ENCODE measurements around the gene DUSP1. TPM values are rescaled to one million over a fixed set of nuclear protein-coding genes. Genes with fewer than 3 reads are reported as not detected.

Gene DUSP1
- total RNA-seq, 2 donors from 2014 or later = 9.2 to 11.0 TPM

DNA sequence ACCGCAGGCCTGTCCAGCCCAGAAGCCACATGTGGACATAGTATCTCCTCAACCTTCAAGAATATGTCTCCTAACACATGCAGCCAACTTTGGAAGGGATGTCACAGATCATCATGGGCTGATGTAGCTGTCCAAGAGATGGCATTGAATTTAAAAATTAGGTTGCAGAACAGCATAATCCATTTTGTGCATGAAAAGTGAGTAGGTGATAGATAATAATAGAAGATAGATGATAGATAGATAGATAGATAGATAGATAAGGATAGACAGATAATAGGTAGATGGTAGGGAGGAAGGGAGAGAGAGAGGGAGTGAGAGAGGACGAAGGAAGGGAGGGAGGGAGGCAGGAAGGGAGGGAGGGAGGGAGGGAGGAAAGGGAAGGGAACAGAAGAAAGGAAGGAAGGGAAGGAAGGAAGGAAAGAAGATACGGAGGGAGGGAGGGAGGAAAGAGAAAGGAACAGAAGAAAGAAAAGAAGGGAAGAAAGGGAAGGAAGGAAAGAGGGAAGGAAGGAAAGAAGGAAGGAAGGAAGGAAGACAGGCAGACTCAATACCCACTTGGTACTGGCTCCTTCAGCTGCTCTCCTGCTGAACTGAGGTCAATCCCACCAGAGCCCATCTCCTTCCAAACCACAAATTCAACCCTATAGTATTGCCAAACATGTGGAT is 34.2 kb upstream of the DUSP1 start:
- H3K4me1 Mint-ChIP-seq = peaks cover 6% of the 10 kb centered on the region

GRCh38 chr5:172802567-172803176 is 31.7 kb upstream of the DUSP1 start:
- Mint-ChIP-seq H3K27ac (no peak overlapping the region), H3K9me3 (no peaks in the 10 kb centered on the region), H3K36me3 (ENCODE audit: low read depth) (no peaks in the 10 kb centered on the region), H3K27me3 (ENCODE audit: insufficient read depth) (peaks cover 6% of the 10 kb centered on the region), H3K4me1 (peaks cover 6% of the 10 kb centered on the region), H3K4me3 (no peak overlapping the region)
- H3K36me3 ChIP-seq (ENCODE audit: control insufficient read depth, insufficient read depth, low read length) = no peaks in the 10 kb centered on the region
- 80 to 95% methylated on average over 1 to 4 of the region's 4 CpGs for WGBS, 2 experiments (ENCODE audit: insufficient coverage in 1 of 2, insufficient read length in 1 of 2)
- H3K27me3 ChIP-seq (ENCODE audit: control insufficient read depth, insufficient read depth, low read length, poor library complexity, severe bottlenecking) = no peaks in the 10 kb centered on the region
- H3K9me3 ChIP-seq (ENCODE audit: control insufficient read depth, low read length) = no peaks in the 10 kb centered on the region
- no peak overlapping the region for H3K27ac ChIP-seq (ENCODE audit: low read depth, low read length)
- TF ChIP-seq, protein P1, sequence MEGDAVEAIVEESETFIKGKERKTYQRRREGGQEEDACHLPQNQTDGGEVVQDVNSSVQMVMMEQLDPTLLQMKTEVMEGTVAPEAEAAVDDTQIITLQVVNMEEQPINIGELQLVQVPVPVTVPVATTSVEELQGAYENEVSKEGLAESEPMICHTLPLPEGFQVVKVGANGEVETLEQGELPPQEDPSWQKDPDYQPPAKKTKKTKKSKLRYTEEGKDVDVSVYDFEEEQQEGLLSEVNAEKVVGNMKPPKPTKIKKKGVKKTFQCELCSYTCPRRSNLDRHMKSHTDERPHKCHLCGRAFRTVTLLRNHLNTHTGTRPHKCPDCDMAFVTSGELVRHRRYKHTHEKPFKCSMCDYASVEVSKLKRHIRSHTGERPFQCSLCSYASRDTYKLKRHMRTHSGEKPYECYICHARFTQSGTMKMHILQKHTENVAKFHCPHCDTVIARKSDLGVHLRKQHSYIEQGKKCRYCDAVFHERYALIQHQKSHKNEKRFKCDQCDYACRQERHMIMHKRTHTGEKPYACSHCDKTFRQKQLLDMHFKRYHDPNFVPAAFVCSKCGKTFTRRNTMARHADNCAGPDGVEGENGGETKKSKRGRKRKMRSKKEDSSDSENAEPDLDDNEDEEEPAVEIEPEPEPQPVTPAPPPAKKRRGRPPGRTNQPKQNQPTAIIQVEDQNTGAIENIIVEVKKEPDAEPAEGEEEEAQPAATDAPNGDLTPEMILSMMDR (conservative IDR thresholded peaks at IDR 0.05) = no peak
- no peaks in the 10 kb centered on the region for H3K4me1 ChIP-seq (ENCODE audit: control insufficient read depth, insufficient read depth, low read length)
- H3K9ac ChIP-seq (ENCODE audit: extremely low read depth, low read length, poor library complexity, severe bottlenecking) = no peak overlapping the region
- H3K4me3 ChIP-seq (ENCODE audit: low read length) = no peak overlapping the region
- DNase-seq = no peak

More for the DNA sequence above, 34.2 kb upstream of the DUSP1 start:
- no peak overlapping the region for H3K4me3 ChIP-seq (ENCODE audit: low read length)
- H3K4me1 ChIP-seq (ENCODE audit: control insufficient read depth, insufficient read depth, low read length) = no peaks in the 10 kb centered on the region
- DNase-seq = no peak
- peaks cover 10% of the 10 kb centered on the region for H3K9me3 ChIP-seq (ENCODE audit: control insufficient read depth, low read length)
- H3K36me3 ChIP-seq (ENCODE audit: control insufficient read depth, insufficient read depth, low read length) = no peaks in the 10 kb centered on the region
- H3K9ac ChIP-seq (ENCODE audit: extremely low read depth, low read length, poor library complexity, severe bottlenecking) = no peak overlapping the region
- H3K9me3 Mint-ChIP-seq = peaks cover 6% of the 10 kb centered on the region
- 80 to 90% methylated on average over 2 to 3 of the region's 3 CpGs for WGBS, 2 experiments (ENCODE audit: insufficient coverage in 1 of 2, insufficient read length in 1 of 2)
- H3K36me3 Mint-ChIP-seq (ENCODE audit: low read depth) = no peaks in the 10 kb centered on the region
- H3K27ac ChIP-seq (ENCODE audit: low read depth, low read length) = no peak overlapping the region
- no peak overlapping the region for H3K4me3 Mint-ChIP-seq
- H3K27me3 Mint-ChIP-seq (ENCODE audit: insufficient read depth) = peaks cover 6% of the 10 kb centered on the region
- H3K27ac Mint-ChIP-seq = no peak overlapping the region
- TF ChIP-seq, protein P1 (conservative IDR thresholded peaks at IDR 0.05) = no peak
- no peaks in the 10 kb centered on the region for H3K27me3 ChIP-seq (ENCODE audit: control insufficient read depth, insufficient read depth, low read length, poor library complexity, severe bottlenecking)

DNA sequence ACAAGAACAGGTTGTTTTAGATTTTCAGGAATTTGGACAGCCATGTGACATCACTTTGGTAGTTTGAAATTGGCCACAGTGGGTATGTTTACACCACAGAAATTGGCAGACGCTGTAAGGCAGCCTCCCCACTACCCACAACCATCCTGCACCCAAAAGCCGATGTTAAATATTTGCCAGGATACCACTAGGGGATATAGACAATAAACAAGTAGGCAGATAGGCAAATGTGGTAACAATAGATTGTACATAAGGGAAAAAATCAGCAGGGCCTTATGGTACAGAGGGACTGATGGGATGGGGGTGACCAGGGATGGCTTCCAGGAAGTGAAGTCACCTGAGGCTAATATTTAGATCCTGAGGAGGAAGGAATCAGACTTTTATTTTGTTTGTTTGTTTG is 31.1 kb upstream of the DUSP1 start:
- H3K27me3 ChIP-seq (ENCODE audit: control insufficient read depth, insufficient read depth, low read length, poor library complexity, severe bottlenecking) = no peaks in the 10 kb centered on the region
- H3K36me3 ChIP-seq (ENCODE audit: control insufficient read depth, insufficient read depth, low read length) = no peaks in the 10 kb centered on the region
- no peaks in the 10 kb centered on the region for H3K4me1 ChIP-seq (ENCODE audit: control insufficient read depth, insufficient read depth, low read length)
- no peak overlapping the region for H3K4me3 ChIP-seq (ENCODE audit: low read length)
- H3K27me3 Mint-ChIP-seq (ENCODE audit: insufficient read depth) = peaks cover 6% of the 10 kb centered on the region
- H3K4me1 Mint-ChIP-seq = peaks cover 3% of the 10 kb centered on the region
- H3K9ac ChIP-seq (ENCODE audit: extremely low read depth, low read length, poor library complexity, severe bottlenecking) = no peak overlapping the region
- H3K9me3 ChIP-seq (ENCODE audit: control insufficient read depth, low read length) = no peaks in the 10 kb centered on the region
- no peak overlapping the region for H3K27ac Mint-ChIP-seq
- no peaks in the 10 kb centered on the region for H3K9me3 Mint-ChIP-seq
- no peak overlapping the region for H3K4me3 Mint-ChIP-seq
- H3K27ac ChIP-seq (ENCODE audit: low read depth, low read length) = no peak overlapping the region
- H3K36me3 Mint-ChIP-seq (ENCODE audit: low read depth) = no peaks in the 10 kb centered on the region
- WGBS, 2 experiments (ENCODE audit: insufficient coverage in 1 of 2, insufficient read length in 1 of 2) = 86% methylated on average over 2 of the region's 2 CpGs; no CpG with 5 or more reads in 1 of the 2 experiments
- no peak for DNase-seq
- TF ChIP-seq, protein P1 (conservative IDR thresholded peaks at IDR 0.05) = no peak
